GM12878 (cell line): Measurements from ENCODE around the gene SMG6. TPM values are rescaled to one million over a fixed set of nuclear protein-coding genes. Genes with fewer than 3 reads are reported as not detected.

Experiments
- ASH2L ChIP-seq: fragments of 300-600, 200-600 bp; sonication (generic); IDR thresholded peaks from 2 replicates; pipeline ENCODE4 v1.6.1; 2017; ENCODE audit warnings: low read depth, mild to moderate bottlenecking, borderline replicate concordance
- ATF7 ChIP-seq: fragments of 450-650 bp; IDR thresholded peaks from 2 replicates; pipeline ENCODE4 v1.6.1; 2016; ENCODE audit warnings: low read depth, mild to moderate bottlenecking
- DPF2 ChIP-seq: fragments of 450-650 bp; IDR thresholded peaks from 2 replicates; pipeline ENCODE4 v1.6.1; 2017; ENCODE audit warnings: mild to moderate bottlenecking
- EED ChIP-seq: sonication (generic); IDR thresholded peaks from 2 replicates; pipeline ENCODE4 v1.6.1; 2016; ENCODE audit warnings: antibody characterized with exemption, low read depth
- EP300 ChIP-seq, 2 experiments: fragments of 150-350 bp in 1 of 2; IDR thresholded peaks; 2 replicates each; pipeline ENCODE4 v1.6.1; 2011 to 2012; ENCODE audit warnings: low read depth in 2 of 2, low read length in 2 of 2, borderline replicate concordance in 1 of 2, improper control_type of control experiment in 1 of 2, inconsistent platforms in 1 of 2; ENCODE audit not compliant: control insufficient read depth in 1 of 2
- ESRRA ChIP-seq: IDR thresholded peaks from 2 replicates; pipeline ENCODE4 v1.6.1; 2012; ENCODE audit warnings: mild to moderate bottlenecking, low read length, improper control_type of control experiment
- EZH2 ChIP-seq: IDR thresholded peaks from 2 replicates; pipeline ENCODE4 v1.6.1; 2012; ENCODE audit warnings: low read depth, mild to moderate bottlenecking, control low read depth, inconsistent platforms, low read length, borderline replicate concordance; ENCODE audit not compliant: control insufficient read depth
- GATAD2B ChIP-seq: fragments of 450-650 bp; conservative IDR thresholded peaks from 2 replicates; pipeline ENCODE4 v1.6.1; 2017; ENCODE audit warnings: low read depth, mild to moderate bottlenecking, moderate library complexity
- HDAC6 ChIP-seq: fragments of 200-600 bp; sonication (generic); IDR thresholded peaks from one replicate; pipeline ENCODE4 v1.8.0; 2017; ENCODE audit warnings: antibody characterized with exemption; ENCODE audit not compliant: unreplicated experiment
- IKZF2 ChIP-seq, 2 experiments: fragments of 450-650 bp; IDR thresholded peaks; 2 replicates each; pipeline ENCODE4 v1.6.1; 2017; ENCODE audit warnings: mild to moderate bottlenecking in 2 of 2, moderate library complexity in 2 of 2
- IRF4 ChIP-seq: IDR thresholded peaks from 2 replicates; pipeline ENCODE4 v1.6.1; 2011; ENCODE audit warnings: low read depth, low read length
- LARP7 ChIP-seq: fragments of 450-650 bp; IDR thresholded peaks from 2 replicates; pipeline ENCODE4 v1.6.1; 2017; ENCODE audit warnings: mild to moderate bottlenecking
- NFIC ChIP-seq: IDR thresholded peaks from 2 replicates; pipeline ENCODE4 v1.6.1; 2012; ENCODE audit warnings: low read depth, mild to moderate bottlenecking, inconsistent platforms, low read length, moderate library complexity
- RCOR1 ChIP-seq: conservative IDR thresholded peaks from 2 replicates; pipeline ENCODE4 v1.6.1; 2012; ENCODE audit warnings: low read depth, low read length, improper control_type of control experiment
- SPI1 ChIP-seq: IDR thresholded peaks from 2 replicates; pipeline ENCODE4 v1.6.1; 2011; ENCODE audit warnings: low read depth, mild to moderate bottlenecking, low read length, moderate library complexity, borderline replicate concordance; ENCODE audit not compliant: insufficient read depth
- polyA plus RNA-seq, 11 experiments: library from polyadenylated mRNA; depleted of rRNA in 4 of 11; unstranded in 6 of 11; stranded (reverse) in 5 of 11; fragments of >200 nt; fragmentation: Nextera tagmentation in 4 of 11; fragmentation: Illumina TruSeq in 1 of 11; extraction: Ambion mirVana in 4 of 11; extraction: Trizol in 1 of 11; gene quantifications; 1 replicate in 1 of 11; 2 replicates in 10 of 11; pipeline versions ENCODE4 v1.2.1 to v1.2.3, GENCODE V29; 2011 to 2016; ENCODE audit warnings: inconsistent platforms in 2 of 11, missing spikeins in 2 of 11, low read depth in 1 of 11
- total RNA-seq, 4 experiments: library from RNA; depleted of rRNA in 3 of 4; stranded (reverse); fragments of >200 nt in 3 of 4; fragmentation: Illumina TruSeq in 1 of 4; extraction: Trizol in 1 of 4; gene quantifications; 2 replicates each; pipeline versions ENCODE4 v1.2.1 to v1.2.3, GENCODE V29; 2013 to 2021
- TF ChIP-seq, protein P1 (sequence below): fragments of 450-650 bp; IDR thresholded peaks from 2 replicates; pipeline ENCODE4 v1.6.1; 2018; ENCODE audit warnings: mild to moderate bottlenecking, low read depth, moderate library complexity; ENCODE audit not compliant: partially characterized antibody
- TF ChIP-seq, protein P2 (sequence below): fragments of 450-650 bp; formaldehyde crosslinking; IDR thresholded peaks from 2 replicates; pipeline ENCODE4 v1.5.0; 2022; ENCODE audit warnings: mild to moderate bottlenecking, missing genetic modification characterization
- TF ChIP-seq, protein P3 (sequence below): fragments of 450-650 bp; conservative IDR thresholded peaks from 2 replicates; pipeline ENCODE4 v1.6.1; 2017; ENCODE audit warnings: mild to moderate bottlenecking, moderate library complexity
- TF ChIP-seq, protein P4 (sequence below): fragments of 450-650 bp; IDR thresholded peaks from 2 replicates; pipeline ENCODE4 v1.6.1; 2017; ENCODE audit warnings: low read depth, mild to moderate bottlenecking, moderate library complexity

SMG6 gene
- total and polyA plus RNA-seq, 10 of the 15 experiments (the other 5 are each of a cell fraction or from before 2014, with no cell fraction given): 0.58 to 28.7 (median 15.7) TPM

DNA sequence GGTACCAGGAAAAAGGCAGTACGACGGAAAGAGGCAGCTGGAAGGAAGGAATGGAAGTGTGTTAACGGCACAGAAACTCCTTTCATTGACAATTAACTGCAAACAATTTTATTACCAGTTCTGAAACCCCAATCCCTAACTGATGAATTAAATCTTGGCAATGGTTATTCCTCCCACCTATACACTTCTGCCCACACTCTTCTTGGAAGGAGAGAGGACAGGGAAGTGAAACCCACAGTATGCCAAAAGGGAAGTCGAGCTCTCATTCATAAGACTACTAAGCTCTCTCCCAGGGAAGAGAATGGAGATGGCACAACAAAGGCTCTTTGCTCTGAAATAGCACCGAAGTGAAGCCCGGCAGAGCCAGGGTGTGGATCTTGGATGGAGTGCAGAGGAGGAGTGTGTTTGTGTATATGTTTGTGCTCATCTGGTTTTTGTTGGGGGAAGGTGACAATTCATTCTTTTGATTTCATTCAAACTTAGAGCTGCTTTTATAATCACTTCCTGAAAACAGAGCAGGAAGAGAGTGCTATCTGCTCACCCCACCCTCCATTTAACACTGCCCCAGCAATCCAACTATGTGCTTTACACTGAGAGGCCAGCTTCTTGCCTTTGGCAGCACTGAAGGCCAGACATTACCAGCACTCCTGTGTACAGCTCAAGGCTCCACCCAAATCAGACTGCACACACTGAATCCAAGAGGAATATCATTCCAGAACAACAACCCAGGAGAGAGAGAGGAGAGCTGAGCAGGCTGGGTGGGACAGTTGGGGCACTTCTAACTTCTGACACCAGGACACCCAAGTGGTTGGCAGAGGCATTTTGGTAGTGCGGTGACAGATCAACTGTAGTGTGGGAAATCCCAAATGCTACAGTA, 180.0 kb downstream of the SMG6 start (continued):
- TF ChIP-seq, protein P1, sequence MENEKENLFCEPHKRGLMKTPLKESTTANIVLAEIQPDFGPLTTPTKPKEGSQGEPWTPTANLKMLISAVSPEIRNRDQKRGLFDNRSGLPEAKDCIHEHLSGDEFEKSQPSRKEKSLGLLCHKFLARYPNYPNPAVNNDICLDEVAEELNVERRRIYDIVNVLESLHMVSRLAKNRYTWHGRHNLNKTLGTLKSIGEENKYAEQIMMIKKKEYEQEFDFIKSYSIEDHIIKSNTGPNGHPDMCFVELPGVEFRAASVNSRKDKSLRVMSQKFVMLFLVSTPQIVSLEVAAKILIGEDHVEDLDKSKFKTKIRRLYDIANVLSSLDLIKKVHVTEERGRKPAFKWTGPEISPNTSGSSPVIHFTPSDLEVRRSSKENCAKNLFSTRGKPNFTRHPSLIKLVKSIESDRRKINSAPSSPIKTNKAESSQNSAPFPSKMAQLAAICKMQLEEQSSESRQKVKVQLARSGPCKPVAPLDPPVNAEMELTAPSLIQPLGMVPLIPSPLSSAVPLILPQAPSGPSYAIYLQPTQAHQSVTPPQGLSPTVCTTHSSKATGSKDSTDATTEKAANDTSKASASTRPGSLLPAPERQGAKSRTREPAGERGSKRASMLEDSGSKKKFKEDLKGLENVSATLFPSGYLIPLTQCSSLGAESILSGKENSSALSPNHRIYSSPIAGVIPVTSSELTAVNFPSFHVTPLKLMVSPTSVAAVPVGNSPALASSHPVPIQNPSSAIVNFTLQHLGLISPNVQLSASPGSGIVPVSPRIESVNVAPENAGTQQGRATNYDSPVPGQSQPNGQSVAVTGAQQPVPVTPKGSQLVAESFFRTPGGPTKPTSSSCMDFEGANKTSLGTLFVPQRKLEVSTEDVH: no peak
- TF ChIP-seq EED: peak; percentile 58
- TF ChIP-seq EP300 (IDR thresholded peaks at IDR 0.05; ENCODE audit: borderline replicate concordance in 1 of 2, control insufficient read depth in 1 of 2, low read depth in 2 of 2, low read length in 2 of 2): 0 out of 4 replicates have a peak, but pooled peaks of 1 of the 2 experiments have one; percentile 36
- 0 out of 2 replicates have a peak, but pooled peaks have one; percentile 57 for TF ChIP-seq NFIC
- TF ChIP-seq, protein P2, sequence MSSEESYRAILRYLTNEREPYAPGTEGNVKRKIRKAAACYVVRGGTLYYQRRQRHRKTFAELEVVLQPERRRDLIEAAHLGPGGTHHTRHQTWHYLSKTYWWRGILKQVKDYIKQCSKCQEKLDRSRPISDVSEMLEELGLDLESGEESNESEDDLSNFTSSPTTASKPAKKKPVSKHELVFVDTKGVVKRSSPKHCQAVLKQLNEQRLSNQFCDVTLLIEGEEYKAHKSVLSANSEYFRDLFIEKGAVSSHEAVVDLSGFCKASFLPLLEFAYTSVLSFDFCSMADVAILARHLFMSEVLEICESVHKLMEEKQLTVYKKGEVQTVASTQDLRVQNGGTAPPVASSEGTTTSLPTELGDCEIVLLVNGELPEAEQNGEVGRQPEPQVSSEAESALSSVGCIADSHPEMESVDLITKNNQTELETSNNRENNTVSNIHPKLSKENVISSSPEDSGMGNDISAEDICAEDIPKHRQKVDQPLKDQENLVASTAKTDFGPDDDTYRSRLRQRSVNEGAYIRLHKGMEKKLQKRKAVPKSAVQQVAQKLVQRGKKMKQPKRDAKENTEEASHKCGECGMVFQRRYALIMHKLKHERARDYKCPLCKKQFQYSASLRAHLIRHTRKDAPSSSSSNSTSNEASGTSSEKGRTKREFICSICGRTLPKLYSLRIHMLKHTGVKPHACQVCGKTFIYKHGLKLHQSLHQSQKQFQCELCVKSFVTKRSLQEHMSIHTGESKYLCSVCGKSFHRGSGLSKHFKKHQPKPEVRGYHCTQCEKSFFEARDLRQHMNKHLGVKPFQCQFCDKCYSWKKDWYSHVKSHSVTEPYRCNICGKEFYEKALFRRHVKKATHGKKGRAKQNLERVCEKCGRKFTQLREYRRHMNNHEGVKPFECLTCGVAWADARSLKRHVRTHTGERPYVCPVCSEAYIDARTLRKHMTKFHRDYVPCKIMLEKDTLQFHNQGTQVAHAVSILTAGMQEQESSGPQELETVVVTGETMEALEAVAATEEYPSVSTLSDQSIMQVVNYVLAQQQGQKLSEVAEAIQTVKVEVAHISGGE (CRISPR knock-in tag): no peak
- TF ChIP-seq EZH2: no peak
- TF ChIP-seq, protein P3, sequence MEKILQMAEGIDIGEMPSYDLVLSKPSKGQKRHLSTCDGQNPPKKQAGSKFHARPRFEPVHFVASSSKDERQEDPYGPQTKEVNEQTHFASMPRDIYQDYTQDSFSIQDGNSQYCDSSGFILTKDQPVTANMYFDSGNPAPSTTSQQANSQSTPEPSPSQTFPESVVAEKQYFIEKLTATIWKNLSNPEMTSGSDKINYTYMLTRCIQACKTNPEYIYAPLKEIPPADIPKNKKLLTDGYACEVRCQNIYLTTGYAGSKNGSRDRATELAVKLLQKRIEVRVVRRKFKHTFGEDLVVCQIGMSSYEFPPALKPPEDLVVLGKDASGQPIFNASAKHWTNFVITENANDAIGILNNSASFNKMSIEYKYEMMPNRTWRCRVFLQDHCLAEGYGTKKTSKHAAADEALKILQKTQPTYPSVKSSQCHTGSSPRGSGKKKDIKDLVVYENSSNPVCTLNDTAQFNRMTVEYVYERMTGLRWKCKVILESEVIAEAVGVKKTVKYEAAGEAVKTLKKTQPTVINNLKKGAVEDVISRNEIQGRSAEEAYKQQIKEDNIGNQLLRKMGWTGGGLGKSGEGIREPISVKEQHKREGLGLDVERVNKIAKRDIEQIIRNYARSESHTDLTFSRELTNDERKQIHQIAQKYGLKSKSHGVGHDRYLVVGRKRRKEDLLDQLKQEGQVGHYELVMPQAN: no peak
- no peak for TF ChIP-seq LARP7
- TF ChIP-seq HDAC6: no peak
- no peak for TF ChIP-seq ASH2L
- TF ChIP-seq IKZF2 (IDR thresholded peaks at IDR 0.05): peak; percentile 65 to 72; a peak in 3 of 4 replicates
- TF ChIP-seq ESRRA: no peak
- TF ChIP-seq SPI1: peak; percentile 86
- TF ChIP-seq GATAD2B: no peak
- TF ChIP-seq, protein P4, sequence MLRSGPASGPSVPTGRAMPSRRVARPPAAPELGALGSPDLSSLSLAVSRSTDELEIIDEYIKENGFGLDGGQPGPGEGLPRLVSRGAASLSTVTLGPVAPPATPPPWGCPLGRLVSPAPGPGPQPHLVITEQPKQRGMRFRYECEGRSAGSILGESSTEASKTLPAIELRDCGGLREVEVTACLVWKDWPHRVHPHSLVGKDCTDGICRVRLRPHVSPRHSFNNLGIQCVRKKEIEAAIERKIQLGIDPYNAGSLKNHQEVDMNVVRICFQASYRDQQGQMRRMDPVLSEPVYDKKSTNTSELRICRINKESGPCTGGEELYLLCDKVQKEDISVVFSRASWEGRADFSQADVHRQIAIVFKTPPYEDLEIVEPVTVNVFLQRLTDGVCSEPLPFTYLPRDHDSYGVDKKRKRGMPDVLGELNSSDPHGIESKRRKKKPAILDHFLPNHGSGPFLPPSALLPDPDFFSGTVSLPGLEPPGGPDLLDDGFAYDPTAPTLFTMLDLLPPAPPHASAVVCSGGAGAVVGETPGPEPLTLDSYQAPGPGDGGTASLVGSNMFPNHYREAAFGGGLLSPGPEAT: peak; percentile 51; the same call in 1 of the 2 replicates
- TF ChIP-seq ATF7: no peak
- peak; percentile 26; the same call in 1 of the 2 replicates for TF ChIP-seq IRF4
- TF ChIP-seq DPF2: 0 out of 2 replicates have a peak, but pooled peaks have one; percentile 21
- 0 out of 2 replicates have a peak, but pooled peaks have one; percentile 61 for TF ChIP-seq RCOR1
